Right renal cortex interstitium (tissue), 3 donors: ENCODE results near the gene VPS13D. TPM values are rescaled to one million over a fixed set of nuclear protein-coding genes. Genes with fewer than 3 reads are reported as not detected.
A peak's percentile ranks its signal among the peaks of the same experiment; 100 is the strongest.

Source experiments
- DNase-seq, 3 donors: peaks; one replicate each; pipeline ENCODE4 v3.0.0-alpha.2; 2013; ENCODE audit warnings: low read depth in 3 of 3, low spot score in 2 of 3
- polyA plus RNA-seq, 3 donors: library from polyadenylated mRNA; unstranded; fragments of 120-200 nt; gene quantifications; one replicate each; pipeline ENCODE4 v1.2.1, GENCODE V29; 2013; ENCODE audit not compliant: insufficient read length in 3 of 3

Gene VPS13D
- polyA plus RNA-seq, 3 donors = 26.4 to 27.2 (median 26.5) TPM

- DNase-seq = no peak
Observed at GRCh38 chr1:12417389-12417788, 187.6 kb downstream of the VPS13D start.

- DNase-seq = no peak
Observed at GRCh38 chr1:12420171-12420570, 190.3 kb downstream of the VPS13D start.

- no peak for DNase-seq
Observed at GRCh38 chr1:12422488-12422887, 192.7 kb downstream of the VPS13D start.

- no peak for DNase-seq
Observed at GRCh38 chr1:12424087-12424529, 194.3 kb downstream of the VPS13D start.

GRCh38 chr1:12424793-12425192 lies 195.0 kb downstream of the VPS13D start:
- no peak for DNase-seq

GRCh38 chr1:12426030-12426429 lies 196.2 kb downstream of the VPS13D start:
- no peak for DNase-seq

GRCh38 chr1:12428334-12428733 lies 198.5 kb downstream of the VPS13D start:
- DNase-seq = no peak

- DNase-seq = no peak
Observed at GRCh38 chr1:12430525-12430924, 200.7 kb downstream of the VPS13D start.

GRCh38 chr1:12432897-12433296 lies 203.1 kb downstream of the VPS13D start:
- no peak for DNase-seq

- peak; percentile 79 to 83 (median 80) for DNase-seq
Observed at GRCh38 chr1:12433323-12434053, 203.7 kb downstream of the VPS13D start.

GRCh38 chr1:12434174-12434573 lies 204.3 kb downstream of the VPS13D start:
- no peak for DNase-seq

- DNase-seq = no peak
Observed at GRCh38 chr1:12434686-12435085, 204.9 kb downstream of the VPS13D start.

- no peak for DNase-seq
Observed at GRCh38 chr1:12435639-12436344, 206.0 kb downstream of the VPS13D start.

GRCh38 chr1:12436345-12436658 lies 206.5 kb downstream of the VPS13D start:
- DNase-seq = no peak

GRCh38 chr1:12436817-12437599 lies 207.2 kb downstream of the VPS13D start:
- no peak for DNase-seq

- DNase-seq = no peak
Observed at GRCh38 chr1:12437629-12438028, 207.8 kb downstream of the VPS13D start.

GRCh38 chr1:12438349-12438924 lies 208.6 kb downstream of the VPS13D start:
- no peak for DNase-seq

GRCh38 chr1:12439073-12439472 lies 209.2 kb downstream of the VPS13D start:
- no peak for DNase-seq

GRCh38 chr1:12441414-12442105 lies 211.7 kb downstream of the VPS13D start:
- no peak for DNase-seq

GRCh38 chr1:12442217-12442616 lies 212.4 kb downstream of the VPS13D start:
- DNase-seq = no peak

- DNase-seq = no peak
Observed at GRCh38 chr1:12443151-12443550, 213.3 kb downstream of the VPS13D start.
